Naive thymus-derived CD8-positive, alpha-beta T cell (primary cell): ENCODE measurements around the gene PRKCH. TPM values are rescaled to one million over a fixed set of nuclear protein-coding genes. Genes with fewer than 3 reads are reported as not detected.

Source experiments
- ATAC-seq, 2 donors: fragments of 150-1000 bp; cut with Tn5 transposase in 1 of 2; sonication (Bioruptor Pico), chemical (Tn5 transposase) in 1 of 2; 1 replicate in 1 of 2; 2 replicates in 1 of 2; pipeline ENCODE4 v1.10.0; 2021; ENCODE audit warnings: mild to moderate bottlenecking in 2 of 2, moderate library complexity in 2 of 2
- POLR2A ChIA-PET: fragments of 350-600 bp; sonication (Branson Sonifier 250); formaldehyde crosslinking; loops from one replicate; lab custom pipeline; 2021; ENCODE audit warnings: antibody characterized with exemption; lab: Charles Lee
- DNase-seq, 10 donors: peaks; one replicate each; pipeline versions ENCODE4 v3.0.0 to v3.0.0-alpha.2; 2020 to 2022
- H3K27ac Mint-ChIP-seq, 10 donors: one replicate each; pipeline ENCODE4 v1.8.0; 2020 to 2022; ENCODE audit warnings: mild to moderate bottlenecking in 10 of 10, mixed read lengths in 10 of 10, moderate library complexity in 4 of 10, inconsistent platforms in 1 of 10
- H3K27me3 Mint-ChIP-seq, 5 donors: one replicate each; pipeline ENCODE4 v1.8.0; 2021 to 2022; ENCODE audit warnings: mixed read lengths in 5 of 5
- H3K36me3 Mint-ChIP-seq, 3 donors: one replicate each; pipeline ENCODE4 v1.8.0; 2020 to 2022; ENCODE audit warnings: mixed read lengths in 3 of 3, mild to moderate bottlenecking in 2 of 3, inconsistent platforms in 1 of 3
- H3K4me1 Mint-ChIP-seq, 4 donors: one replicate each; pipeline ENCODE4 v1.8.0; 2021 to 2022; ENCODE audit warnings: mixed read lengths in 4 of 4
- H3K4me3 Mint-ChIP-seq, 10 donors: one replicate each; pipeline ENCODE4 v1.8.0; 2020 to 2022; ENCODE audit warnings: mild to moderate bottlenecking in 10 of 10, mixed read lengths in 10 of 10, moderate library complexity in 6 of 10, inconsistent platforms in 1 of 10
- H3K9me3 Mint-ChIP-seq, 9 donors: one replicate each; pipeline ENCODE4 v1.8.0; 2020 to 2022; ENCODE audit warnings: mixed read lengths in 9 of 9, mild to moderate bottlenecking in 3 of 9, inconsistent platforms in 1 of 9, moderate library complexity in 1 of 9
- polyA plus RNA-seq, 3 donors: library from polyadenylated mRNA; unstranded; fragments of 300-500 nt; fragmentation: Illumina TruSeq; gene quantifications; one replicate each; pipeline ENCODE4 v1.2.3, GENCODE V29; 2021
- total RNA-seq, 8 experiments: library from RNA in 2 of 8; stranded (reverse) in 2 of 8; gene quantifications; one replicate each; pipeline ENCODE4 v1.2.3 and lab custom pipeline; 2021 to 2026

The PRKCH gene
- total and polyA plus RNA-seq, 5 experiments from 2014 or later, result 184 to 306 (median 264) TPM

- ATAC-seq (no peak), DNase-seq (no peak)
- Mint-ChIP-seq H3K4me3 (no peak overlapping the region), H3K27ac (no peak overlapping the region), H3K36me3 (peaks cover 0 to 2% (median 0%) of the 10 kb centered on the region in 3 donors), H3K27me3 (no peaks in the 10 kb centered on the region), H3K9me3 (no peaks in the 10 kb centered on the region), H3K4me1 (peaks cover 8 to 41% (median 32%) of the 10 kb centered on the region in 4 donors)
- POLR2A ChIA-PET, result no interaction called here
Observed at GRCh38 chr14:61575551-61576150, 254.3 kb downstream of the PRKCH start.

GRCh38 chr14:61577506-61577931, 256.1 kb downstream of the PRKCH start:
- H3K36me3 Mint-ChIP-seq, result peaks cover 0 to 2% (median 0%) of the 10 kb centered on the region in 3 donors
- no peak overlapping the region for H3K4me3 Mint-ChIP-seq
- ATAC-seq, result no peak
- peak overlapping the region in 1 of 10 donors; percentile 26 for H3K27ac Mint-ChIP-seq
- peaks cover 4 to 28% (median 20%) of the 10 kb centered on the region in 4 donors for H3K4me1 Mint-ChIP-seq
- H3K27me3 Mint-ChIP-seq, result no peaks in the 10 kb centered on the region
- POLR2A ChIA-PET, result no interaction called here
- H3K9me3 Mint-ChIP-seq, result no peaks in the 10 kb centered on the region
- DNase-seq, result no peak

- H3K4me3 Mint-ChIP-seq, result peak overlapping the region in 1 of 10 donors; percentile 4
- H3K9me3 Mint-ChIP-seq, result no peaks in the 10 kb centered on the region
- no peak for DNase-seq
- H3K4me1 Mint-ChIP-seq, result peaks cover 2 to 18% (median 9%) of the 10 kb centered on the region in 4 donors
- POLR2A ChIA-PET, result no interaction called here
- H3K27me3 Mint-ChIP-seq, result no peaks in the 10 kb centered on the region
- H3K27ac Mint-ChIP-seq, result peak overlapping the region in 1 of 10 donors; percentile 45
- peaks cover 0 to 4% (median 0%) of the 10 kb centered on the region in 3 donors for H3K36me3 Mint-ChIP-seq
- ATAC-seq, result no peak
Observed at GRCh38 chr14:61578745-61579144, 257.4 kb downstream of the PRKCH start.

GRCh38 chr14:61581340-61581739, 260.0 kb downstream of the PRKCH start:
- POLR2A ChIA-PET, result no interaction called here
- peaks cover 0 to 9% (median 3%) of the 10 kb centered on the region in 4 donors for H3K4me1 Mint-ChIP-seq
- H3K9me3 Mint-ChIP-seq, result no peaks in the 10 kb centered on the region

GRCh38 chr14:61581955-61582615, 260.7 kb downstream of the PRKCH start:
- no peak overlapping the region for H3K27ac Mint-ChIP-seq
- peaks cover 0 to 9% (median 3%) of the 10 kb centered on the region in 4 donors for H3K4me1 Mint-ChIP-seq
- H3K9me3 Mint-ChIP-seq, result no peaks in the 10 kb centered on the region
- DNase-seq, result no peak
- POLR2A ChIA-PET, result interaction anchor here (0.5 kb wide), 1 partner anchor 9 kb away, joined by 3 read pairs; no protein-coding TSS in a partner anchor
- H3K4me3 Mint-ChIP-seq, result no peak overlapping the region
- H3K36me3 Mint-ChIP-seq, result peaks cover 0 to 2% (median 0%) of the 10 kb centered on the region in 3 donors
- peaks cover 0 to 2% (median 0%) of the 10 kb centered on the region in 5 donors for H3K27me3 Mint-ChIP-seq
- no peak for ATAC-seq

More at GRCh38 chr14:61581340-61581739, 260.0 kb downstream of the PRKCH start:
- Mint-ChIP-seq H3K27ac (peak overlapping the region in 1 of 10 donors; percentile 25), H3K4me3 (no peak overlapping the region), H3K36me3 (peaks cover 0 to 3% (median 0%) of the 10 kb centered on the region in 3 donors), H3K27me3 (peaks cover 0 to 2% (median 0%) of the 10 kb centered on the region in 5 donors)
- DNase-seq (no peak), ATAC-seq (no peak)

- DNase-seq (no peak), ATAC-seq (no peak)
- H3K9me3 Mint-ChIP-seq, result no peaks in the 10 kb centered on the region
- H3K36me3 Mint-ChIP-seq, result peaks cover 0 to 2% (median 0%) of the 10 kb centered on the region in 3 donors
- H3K27me3 Mint-ChIP-seq, result peaks cover 0 to 2% (median 0%) of the 10 kb centered on the region in 5 donors
- H3K4me3 Mint-ChIP-seq, result no peak overlapping the region
- H3K27ac Mint-ChIP-seq, result no peak overlapping the region
- POLR2A ChIA-PET, result interaction anchor here (0.7 kb wide), 1 partner anchor 16 kb away, joined by 4 read pairs; no protein-coding TSS in a partner anchor
- peaks cover 0 to 9% (median 1%) of the 10 kb centered on the region in 4 donors for H3K4me1 Mint-ChIP-seq
Observed at GRCh38 chr14:61582815-61583214, 261.4 kb downstream of the PRKCH start.

GRCh38 chr14:61584331-61584741, 263.0 kb downstream of the PRKCH start:
- ATAC-seq (no peak), DNase-seq (no peak)
- H3K27ac Mint-ChIP-seq, result no peak overlapping the region
- POLR2A ChIA-PET, result no interaction called here
- peaks cover 0 to 2% (median 0%) of the 10 kb centered on the region in 5 donors for H3K27me3 Mint-ChIP-seq
- H3K36me3 Mint-ChIP-seq, result peaks cover 0 to 2% (median 0%) of the 10 kb centered on the region in 3 donors
- H3K9me3 Mint-ChIP-seq, result no peaks in the 10 kb centered on the region
- no peak overlapping the region for H3K4me3 Mint-ChIP-seq
- H3K4me1 Mint-ChIP-seq, result peaks cover under 1 to 4% (median 2%) of the 10 kb centered on the region in 4 donors

GRCh38 chr14:61585598-61586543, 264.5 kb downstream of the PRKCH start:
- POLR2A ChIA-PET, result no interaction called here

GRCh38 chr14:61586544-61587055, 265.2 kb downstream of the PRKCH start:
- Mint-ChIP-seq H3K4me3 (no peak overlapping the region), H3K4me1 (peaks cover 4 to 19% (median 15%) of the 10 kb centered on the region in 4 donors), H3K27me3 (peaks cover 0 to 2% (median 0%) of the 10 kb centered on the region in 5 donors), H3K36me3 (peaks cover 0 to 2% (median 0%) of the 10 kb centered on the region in 3 donors), H3K9me3 (no peaks in the 10 kb centered on the region), H3K27ac (no peak overlapping the region)
- ATAC-seq (no peak), DNase-seq (no peak)
- POLR2A ChIA-PET, result interaction anchor here (0.6 kb wide), 1 partner anchor 188 kb away, joined by 6 read pairs; no protein-coding TSS in a partner anchor

More at GRCh38 chr14:61585598-61586543, 264.5 kb downstream of the PRKCH start:
- no peak for DNase-seq
- H3K27ac Mint-ChIP-seq, result peak overlapping the region in 1 of 10 donors; percentile 2
- H3K36me3 Mint-ChIP-seq, result peaks cover 0 to 2% (median 0%) of the 10 kb centered on the region in 3 donors
- peaks cover 0 to 2% (median 0%) of the 10 kb centered on the region in 5 donors for H3K27me3 Mint-ChIP-seq
- H3K4me1 Mint-ChIP-seq, result peaks cover 4 to 18% (median 15%) of the 10 kb centered on the region in 4 donors
- ATAC-seq, result no peak
- no peaks in the 10 kb centered on the region for H3K9me3 Mint-ChIP-seq
- peak overlapping the region in 1 of 10 donors; percentile 26 for H3K4me3 Mint-ChIP-seq

GRCh38 chr14:61587081-61587713, 265.8 kb downstream of the PRKCH start:
- POLR2A ChIA-PET, result interaction anchor here (0.6 kb wide), 2 partner anchors 22 to 188 kb away, joined by 3 to 6 read pairs; no protein-coding TSS in a partner anchor
- Mint-ChIP-seq H3K36me3 (peaks cover 0 to 2% (median 0%) of the 10 kb centered on the region in 3 donors), H3K27ac (no peak overlapping the region), H3K9me3 (peaks cover 0 to 1% (median 0%) of the 10 kb centered on the region in 9 donors), H3K4me3 (no peak overlapping the region), H3K4me1 (peaks cover 4 to 19% (median 15%) of the 10 kb centered on the region in 4 donors), H3K27me3 (peaks cover 0 to 2% (median 0%) of the 10 kb centered on the region in 5 donors)
- no peak for DNase-seq
- no peak for ATAC-seq

- Mint-ChIP-seq H3K27ac (peak overlapping the region in 1 of 10 donors; percentile 6), H3K36me3 (peaks cover 0 to 2% (median 0%) of the 10 kb centered on the region in 3 donors), H3K9me3 (peaks cover 0 to 3% (median 0%) of the 10 kb centered on the region in 9 donors), H3K4me1 (peaks cover 4 to 22% (median 16%) of the 10 kb centered on the region in 4 donors), H3K27me3 (peaks cover 0 to 2% (median 0%) of the 10 kb centered on the region in 5 donors), H3K4me3 (no peak overlapping the region)
- POLR2A ChIA-PET, result interaction anchor here (1.0 kb wide), 1 partner anchor 107 kb away, joined by 3 read pairs; the partner anchor contains the start of gene HIF1A
- DNase-seq (no peak), ATAC-seq (no peak)
Observed at GRCh38 chr14:61588419-61588901, 267.1 kb downstream of the PRKCH start.
